ENCODE results near the gene RNF5. TPM values are rescaled to one million over a fixed set of nuclear protein-coding genes. Genes with fewer than 3 reads are reported as not detected.
A peak's percentile ranks its signal among the peaks of the same experiment; 100 is the strongest.

RNF5 gene
- total and polyA plus RNA-seq, 2 of the 4 experiments (the other 2 are of a cell fraction), result 18.8 to 41.4 TPM

DNA sequence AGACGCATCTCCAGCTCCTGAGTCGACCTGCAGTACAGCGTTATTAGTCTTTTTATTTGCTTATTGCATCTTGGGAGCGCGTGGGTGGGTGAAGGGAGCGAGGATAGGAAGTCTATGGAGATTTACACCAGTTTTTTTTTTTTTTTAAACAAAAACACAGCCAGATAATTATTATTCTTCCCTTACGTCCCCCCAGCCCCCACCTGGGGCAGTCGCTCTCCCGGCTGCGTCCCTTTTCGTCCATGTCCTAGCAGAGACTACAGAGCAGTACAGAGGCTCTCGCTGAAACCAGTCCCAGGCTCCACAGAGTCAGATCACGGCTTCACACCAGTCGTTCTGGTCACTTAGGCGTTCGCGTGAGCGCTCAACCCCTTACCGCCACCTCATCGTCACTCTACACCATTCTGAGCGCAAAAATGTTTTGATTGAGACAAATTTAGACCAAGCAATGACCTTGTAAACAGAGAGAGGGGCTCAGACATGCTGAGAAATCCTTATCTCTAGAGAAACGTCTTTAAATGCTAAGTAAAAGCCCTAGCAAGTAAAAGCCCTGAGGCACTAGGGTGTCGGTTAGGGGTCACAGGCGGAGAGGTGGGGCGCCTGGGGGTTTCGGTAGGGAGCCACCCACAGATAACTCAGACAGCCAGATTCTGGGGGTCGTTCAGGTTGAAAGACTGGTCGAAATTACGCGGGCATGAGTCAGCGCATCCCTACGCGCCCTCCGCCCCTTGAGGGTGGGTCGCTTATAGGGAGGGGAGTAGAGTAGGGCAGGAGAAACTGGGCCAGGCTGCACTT lies 25.2 kb upstream of the RNF5 start:
- H3K9me3 ChIP-seq (ENCODE audit: control insufficient read depth, insufficient read depth, low read length), result peaks cover 2% of the 10 kb centered on the region; the same call in 1 of the 2 replicates
- CTCF ChIA-PET, result no interaction called here
- peak overlapping the region; percentile 68 for H3K14ac ChIP-seq (replicated peaks; ENCODE audit: low read depth, low read length)
- peak overlapping the region; percentile 76 for H3K4me2 ChIP-seq (ENCODE audit: low read depth, low read length)
- ATAC-seq (ENCODE audit: low read depth), result peak; percentile 33
- POLR2A ChIA-PET (ENCODE audit: unreplicated experiment), result interaction anchor here (0.7 kb wide), 1 partner anchor 17 kb away, joined by 6 read pairs; no protein-coding TSS in a partner anchor
- H4K8ac ChIP-seq (ENCODE audit: low read depth in 2 of 2, low read length in 2 of 2), result peak overlapping the region; percentile 75 to 96
- H2BK120ac ChIP-seq (ENCODE audit: low read depth, low read length), result peak overlapping the region; percentile 78
- peak overlapping the region; percentile 46 for H3K18ac ChIP-seq (ENCODE audit: low read depth, low read length)
- dilution Hi-C loops (cut with HindIII; ENCODE audit: low sequenced_read_pairs, unreplicated experiment), result no loop called here
- peak overlapping the region; percentile 84 for H3K4ac ChIP-seq (ENCODE audit: low read depth, low read length)
- peak overlapping the region; percentile 80 for H2AK5ac ChIP-seq (ENCODE audit: low read depth, low read length)
- peak overlapping the region; percentile 84 for H3K27ac ChIP-seq (ENCODE audit: insufficient read depth, low read length)
- peak overlapping the region; percentile 58 for H3K56ac ChIP-seq (ENCODE audit: extremely low read depth, insufficient read depth, low read length)
- peak overlapping the region; percentile 87 for H4K5ac ChIP-seq (ENCODE audit: low read depth, low read length)
- H3K36me3 ChIP-seq (ENCODE audit: control insufficient read depth, insufficient read depth, low read length), result peaks cover 11% of the 10 kb centered on the region
- intact Hi-C loops (cut with micrococcal nuclease), result loop anchor here (2.0 to 10.0 kb wide), 3 partner anchors 24 to 251 kb away; partner anchors contain the start of genes AGPAT1 and ZBTB12
- H3K4me1 ChIP-seq (ENCODE audit: control insufficient read depth, insufficient read depth, low read length), result peaks cover 23% of the 10 kb centered on the region
- BruUV-seq (replicated peaks), result no TSS peak
- peak overlapping the region; percentile 96 for H3K23ac ChIP-seq (ENCODE audit: low read depth, low read length)
- 24% methylated on average over 3 of the region's 35 CpGs; no CpG with 5 or more reads in 1 of the 2 experiments for WGBS, 2 experiments (ENCODE audit: extremely low coverage in 2 of 2, insufficient read length in 1 of 2)
- H2AK9ac ChIP-seq (replicated peaks; ENCODE audit: low read depth, low read length, poor library complexity), result peak overlapping the region; percentile 98
- peaks cover 6% of the 10 kb centered on the region; the same call in 1 of the 2 replicates for H3K27me3 ChIP-seq (ENCODE audit: control insufficient read depth, insufficient read depth, low read length)
- peak overlapping the region; percentile 73 for H4K91ac ChIP-seq (ENCODE audit: insufficient read depth, low read depth, low read length)
- H3K9ac ChIP-seq (ENCODE audit: low read depth, low read length), result peak overlapping the region; percentile 70
- peaks cover 6 to 34% of the 10 kb centered on the region in 2 experiments for H3K79me1 ChIP-seq (ENCODE audit: low read depth in 1 of 2, low read length in 2 of 2)
- in situ Hi-C loops (cut with MboI; ENCODE audit: low sequenced_read_pairs), result no loop called here
- H4K20me1 ChIP-seq (ENCODE audit: insufficient read depth, low read length), result no peaks in the 10 kb centered on the region
- H2BK15ac ChIP-seq (ENCODE audit: low read depth, low read length), result peak overlapping the region; percentile 59; the same call in 2 of the 3 replicates
- H2BK20ac ChIP-seq (ENCODE audit: low read depth, low read length), result peak overlapping the region; percentile 61
- H3K9me1 ChIP-seq (ENCODE audit: insufficient read depth, low read length), result 0 out of 2 replicates have a peak, but pooled peaks cover 4% of the 10 kb centered on the region
- H2BK5ac ChIP-seq (ENCODE audit: low read depth, low read length, poor library complexity, severe bottlenecking), result peak overlapping the region; percentile 81
- peak overlapping the region; percentile 96 for H2AFZ ChIP-seq (replicated peaks; ENCODE audit: low read length, poor library complexity)
- DNase-seq, result peak; percentile 41
- H3K4me3 ChIP-seq (ENCODE audit: insufficient read depth, low read depth, low read length), result peak overlapping the region; percentile 67
- TF ChIP-seq POLR2A (IDR thresholded peaks at IDR 0.05; ENCODE audit: low read depth, low read length) (peak; percentile 3; the same call in 1 of the 2 replicates), CHD1 (IDR thresholded peaks at IDR 0.05; ENCODE audit: low read depth, low read length) (no peak), FOS (IDR thresholded peaks at IDR 0.05; ENCODE audit: low read depth, low read length) (peak; percentile 42; the same call in 1 of the 2 replicates), CEBPB (IDR thresholded peaks at IDR 0.05; ENCODE audit: low read depth, low read length) (no peak), RAD21 (IDR thresholded peaks at IDR 0.05; ENCODE audit: low read length) (no peak), MXI1 (IDR thresholded peaks at IDR 0.05; ENCODE audit: borderline replicate concordance, low read depth, low read length) (no peak), RFX5 (IDR thresholded peaks at IDR 0.05; ENCODE audit: low read depth, low read length) (no peak), NFE2L2 (IDR thresholded peaks at IDR 0.05; ENCODE audit: low read depth, low read length) (0 out of 2 replicates have a peak, but pooled peaks have one; percentile 20), MAZ (IDR thresholded peaks at IDR 0.05; ENCODE audit: borderline replicate concordance, low read depth, low read length) (peak; percentile 5; the same call in 1 of the 2 replicates), RCOR1 (IDR thresholded peaks at IDR 0.05; ENCODE audit: insufficient replicate concordance, low read length) (no peak)
- TF ChIP-seq, protein P1, sequence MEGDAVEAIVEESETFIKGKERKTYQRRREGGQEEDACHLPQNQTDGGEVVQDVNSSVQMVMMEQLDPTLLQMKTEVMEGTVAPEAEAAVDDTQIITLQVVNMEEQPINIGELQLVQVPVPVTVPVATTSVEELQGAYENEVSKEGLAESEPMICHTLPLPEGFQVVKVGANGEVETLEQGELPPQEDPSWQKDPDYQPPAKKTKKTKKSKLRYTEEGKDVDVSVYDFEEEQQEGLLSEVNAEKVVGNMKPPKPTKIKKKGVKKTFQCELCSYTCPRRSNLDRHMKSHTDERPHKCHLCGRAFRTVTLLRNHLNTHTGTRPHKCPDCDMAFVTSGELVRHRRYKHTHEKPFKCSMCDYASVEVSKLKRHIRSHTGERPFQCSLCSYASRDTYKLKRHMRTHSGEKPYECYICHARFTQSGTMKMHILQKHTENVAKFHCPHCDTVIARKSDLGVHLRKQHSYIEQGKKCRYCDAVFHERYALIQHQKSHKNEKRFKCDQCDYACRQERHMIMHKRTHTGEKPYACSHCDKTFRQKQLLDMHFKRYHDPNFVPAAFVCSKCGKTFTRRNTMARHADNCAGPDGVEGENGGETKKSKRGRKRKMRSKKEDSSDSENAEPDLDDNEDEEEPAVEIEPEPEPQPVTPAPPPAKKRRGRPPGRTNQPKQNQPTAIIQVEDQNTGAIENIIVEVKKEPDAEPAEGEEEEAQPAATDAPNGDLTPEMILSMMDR (conservative IDR thresholded peaks at IDR 0.05; ENCODE audit: low read depth, low read length), result no peak
- TF ChIP-seq, protein P2, sequence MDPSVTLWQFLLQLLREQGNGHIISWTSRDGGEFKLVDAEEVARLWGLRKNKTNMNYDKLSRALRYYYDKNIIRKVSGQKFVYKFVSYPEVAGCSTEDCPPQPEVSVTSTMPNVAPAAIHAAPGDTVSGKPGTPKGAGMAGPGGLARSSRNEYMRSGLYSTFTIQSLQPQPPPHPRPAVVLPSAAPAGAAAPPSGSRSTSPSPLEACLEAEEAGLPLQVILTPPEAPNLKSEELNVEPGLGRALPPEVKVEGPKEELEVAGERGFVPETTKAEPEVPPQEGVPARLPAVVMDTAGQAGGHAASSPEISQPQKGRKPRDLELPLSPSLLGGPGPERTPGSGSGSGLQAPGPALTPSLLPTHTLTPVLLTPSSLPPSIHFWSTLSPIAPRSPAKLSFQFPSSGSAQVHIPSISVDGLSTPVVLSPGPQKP (IDR thresholded peaks at IDR 0.05; ENCODE audit: borderline replicate concordance, low read depth, low read length), result no peak
- TF ChIP-seq, protein P3, sequence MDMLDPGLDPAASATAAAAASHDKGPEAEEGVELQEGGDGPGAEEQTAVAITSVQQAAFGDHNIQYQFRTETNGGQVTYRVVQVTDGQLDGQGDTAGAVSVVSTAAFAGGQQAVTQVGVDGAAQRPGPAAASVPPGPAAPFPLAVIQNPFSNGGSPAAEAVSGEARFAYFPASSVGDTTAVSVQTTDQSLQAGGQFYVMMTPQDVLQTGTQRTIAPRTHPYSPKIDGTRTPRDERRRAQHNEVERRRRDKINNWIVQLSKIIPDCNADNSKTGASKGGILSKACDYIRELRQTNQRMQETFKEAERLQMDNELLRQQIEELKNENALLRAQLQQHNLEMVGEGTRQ (IDR thresholded peaks at IDR 0.05; ENCODE audit: low read depth, low read length), result no peak

Measured in IMR-90 (cell line).